H1 (cell line): Measurements from ENCODE around the gene NOG.

ENCODE experiments used
- BCL11A ChIP-seq, 2 experiments: IDR thresholded peaks; one replicate each; pipeline ENCODE4 v1.6.1; 2011; ENCODE audit warnings: low read depth in 2 of 2, low read length in 2 of 2, mild to moderate bottlenecking in 2 of 2
- POLR2A ChIP-seq, 2 experiments: IDR thresholded peaks; 1 replicate in 1 of 2; 2 replicates in 1 of 2; pipeline ENCODE4 v1.6.1; 2011; ENCODE audit warnings: low read depth in 2 of 2, low read length in 2 of 2, mild to moderate bottlenecking in 2 of 2; ENCODE audit errors: control extremely low read depth in 1 of 2
- POLR2AphosphoS5 ChIP-seq: IDR thresholded peaks from 2 replicates; pipeline ENCODE4 v1.6.1; 2011; ENCODE audit warnings: low read depth, low read length
- RFX5 ChIP-seq: IDR thresholded peaks from 2 replicates; pipeline ENCODE4 v1.6.1; 2011; ENCODE audit warnings: low read depth, low read length, improper control_type of control experiment, borderline replicate concordance
- TCF12 ChIP-seq: IDR thresholded peaks from 2 replicates; pipeline ENCODE4 v1.6.1; 2011; ENCODE audit warnings: low read depth, mild to moderate bottlenecking, low read length
- YY1 ChIP-seq: IDR thresholded peaks from 2 replicates; pipeline ENCODE4 v1.6.1; 2011; ENCODE audit warnings: low read depth, mild to moderate bottlenecking, low read length
- TF ChIP-seq, protein P1 (sequence below), 3 experiments: IDR thresholded peaks; 1 replicate in 2 of 3; 2 replicates in 1 of 3; pipeline versions ENCODE4 v1.5.1 to v1.6.1; 2011; ENCODE audit warnings: low read length in 3 of 3, mild to moderate bottlenecking in 3 of 3, inconsistent platforms in 2 of 3, low read depth in 1 of 3, moderate library complexity in 1 of 3; ENCODE audit not compliant: insufficient read depth in 1 of 3; ENCODE audit errors: control extremely low read depth in 1 of 3
- TF ChIP-seq, protein P2 (sequence below): IDR thresholded peaks from 2 replicates; pipeline ENCODE4 v1.6.1; 2011; ENCODE audit warnings: low read length, improper control_type of control experiment

DNA sequence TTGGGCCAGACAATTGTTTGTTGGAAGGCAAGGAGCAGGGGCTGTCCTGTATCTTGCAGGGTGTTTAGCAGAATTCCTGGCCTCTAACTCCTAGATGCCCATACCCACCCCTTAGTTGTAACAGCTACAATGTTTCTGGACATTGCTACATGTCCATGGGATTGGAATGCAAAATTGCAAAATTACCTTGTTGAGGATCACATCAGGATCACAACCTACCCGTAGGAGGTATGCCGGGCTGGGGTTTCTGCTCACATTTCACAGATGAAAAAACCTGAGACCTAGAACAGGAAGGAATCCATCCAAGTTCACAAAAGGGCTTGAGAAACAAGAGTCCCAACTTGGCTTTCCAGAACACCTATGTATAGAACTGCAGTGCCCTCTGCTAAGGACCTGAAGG lies 22.7 kb downstream of the NOG start:
- TF ChIP-seq, protein P1, sequence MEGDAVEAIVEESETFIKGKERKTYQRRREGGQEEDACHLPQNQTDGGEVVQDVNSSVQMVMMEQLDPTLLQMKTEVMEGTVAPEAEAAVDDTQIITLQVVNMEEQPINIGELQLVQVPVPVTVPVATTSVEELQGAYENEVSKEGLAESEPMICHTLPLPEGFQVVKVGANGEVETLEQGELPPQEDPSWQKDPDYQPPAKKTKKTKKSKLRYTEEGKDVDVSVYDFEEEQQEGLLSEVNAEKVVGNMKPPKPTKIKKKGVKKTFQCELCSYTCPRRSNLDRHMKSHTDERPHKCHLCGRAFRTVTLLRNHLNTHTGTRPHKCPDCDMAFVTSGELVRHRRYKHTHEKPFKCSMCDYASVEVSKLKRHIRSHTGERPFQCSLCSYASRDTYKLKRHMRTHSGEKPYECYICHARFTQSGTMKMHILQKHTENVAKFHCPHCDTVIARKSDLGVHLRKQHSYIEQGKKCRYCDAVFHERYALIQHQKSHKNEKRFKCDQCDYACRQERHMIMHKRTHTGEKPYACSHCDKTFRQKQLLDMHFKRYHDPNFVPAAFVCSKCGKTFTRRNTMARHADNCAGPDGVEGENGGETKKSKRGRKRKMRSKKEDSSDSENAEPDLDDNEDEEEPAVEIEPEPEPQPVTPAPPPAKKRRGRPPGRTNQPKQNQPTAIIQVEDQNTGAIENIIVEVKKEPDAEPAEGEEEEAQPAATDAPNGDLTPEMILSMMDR (IDR thresholded peaks at IDR 0.05; ENCODE audit: control extremely low read depth in 1 of 3, insufficient read depth in 1 of 3, low read depth in 1 of 3, low read length in 3 of 3): no peak
- no peak for TF ChIP-seq BCL11A (IDR thresholded peaks at IDR 0.05; ENCODE audit: low read depth in 2 of 2, low read length in 2 of 2)
- TF ChIP-seq POLR2AphosphoS5: no peak
- TF ChIP-seq TCF12: no peak
- TF ChIP-seq, protein P2, sequence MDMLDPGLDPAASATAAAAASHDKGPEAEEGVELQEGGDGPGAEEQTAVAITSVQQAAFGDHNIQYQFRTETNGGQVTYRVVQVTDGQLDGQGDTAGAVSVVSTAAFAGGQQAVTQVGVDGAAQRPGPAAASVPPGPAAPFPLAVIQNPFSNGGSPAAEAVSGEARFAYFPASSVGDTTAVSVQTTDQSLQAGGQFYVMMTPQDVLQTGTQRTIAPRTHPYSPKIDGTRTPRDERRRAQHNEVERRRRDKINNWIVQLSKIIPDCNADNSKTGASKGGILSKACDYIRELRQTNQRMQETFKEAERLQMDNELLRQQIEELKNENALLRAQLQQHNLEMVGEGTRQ: no peak
- TF ChIP-seq RFX5: no peak
- no peak for TF ChIP-seq YY1
- TF ChIP-seq POLR2A (IDR thresholded peaks at IDR 0.05; ENCODE audit: control extremely low read depth in 1 of 2, low read depth in 2 of 2, low read length in 2 of 2): no peak
